IPS-18a (cell line): ENCODE results near the gene PAPSS1.

Source experiments
- H3K27ac ChIP-seq: one replicate; pipeline ENCODE4 v1.5.1; 2013; ENCODE audit warnings: low read length
- H3K27me3 ChIP-seq: one replicate; pipeline ENCODE4 v1.6.1; 2013; ENCODE audit warnings: mild to moderate bottlenecking, low read length; ENCODE audit not compliant: control insufficient read depth, insufficient read depth
- H3K36me3 ChIP-seq: one replicate; pipeline ENCODE4 v1.6.1; 2013; ENCODE audit warnings: low read depth, low read length; ENCODE audit not compliant: control insufficient read depth
- H3K4me1 ChIP-seq: one replicate; pipeline ENCODE4 v1.6.1; 2013; ENCODE audit warnings: low read depth, low read length; ENCODE audit not compliant: control insufficient read depth
- H3K4me3 ChIP-seq: one replicate; pipeline ENCODE4 v1.5.1; 2013; ENCODE audit warnings: low read length
- H3K9ac ChIP-seq: one replicate; pipeline ENCODE4 v1.6.1; 2013; ENCODE audit warnings: mild to moderate bottlenecking, low read length, moderate library complexity
- H3K9me3 ChIP-seq: one replicate; pipeline ENCODE4 v1.6.1; 2013; ENCODE audit warnings: low read depth, low read length; ENCODE audit not compliant: control insufficient read depth

The PAPSS1 gene

DNA sequence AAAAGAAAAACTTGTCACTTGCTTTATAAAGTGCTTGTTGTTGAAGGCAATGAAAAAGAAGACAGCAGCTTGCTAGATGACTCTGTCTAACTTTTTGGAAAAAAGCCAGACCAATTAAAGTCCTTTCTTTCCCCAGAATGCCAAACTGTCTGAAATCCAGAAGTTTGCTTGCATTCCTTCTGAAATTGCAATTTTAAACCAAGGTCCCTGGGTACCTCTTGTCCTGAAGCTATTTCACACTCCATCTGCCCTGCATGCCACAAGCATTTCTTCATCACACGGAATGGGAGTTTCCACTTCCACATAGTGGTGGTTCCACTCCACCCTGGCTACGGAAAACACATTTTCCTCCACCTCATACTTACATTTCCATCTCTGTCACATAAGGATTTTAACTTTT is 101.0 kb downstream of the PAPSS1 start:
- Histone ChIP-seq H3K9ac (no peak overlapping the region), H3K36me3 (no peaks in the 10 kb centered on the region), H3K4me3 (no peak overlapping the region), H3K27ac (no peak overlapping the region), H3K27me3 (no peaks in the 10 kb centered on the region), H3K9me3 (no peaks in the 10 kb centered on the region), H3K4me1 (no peaks in the 10 kb centered on the region)

DNA sequence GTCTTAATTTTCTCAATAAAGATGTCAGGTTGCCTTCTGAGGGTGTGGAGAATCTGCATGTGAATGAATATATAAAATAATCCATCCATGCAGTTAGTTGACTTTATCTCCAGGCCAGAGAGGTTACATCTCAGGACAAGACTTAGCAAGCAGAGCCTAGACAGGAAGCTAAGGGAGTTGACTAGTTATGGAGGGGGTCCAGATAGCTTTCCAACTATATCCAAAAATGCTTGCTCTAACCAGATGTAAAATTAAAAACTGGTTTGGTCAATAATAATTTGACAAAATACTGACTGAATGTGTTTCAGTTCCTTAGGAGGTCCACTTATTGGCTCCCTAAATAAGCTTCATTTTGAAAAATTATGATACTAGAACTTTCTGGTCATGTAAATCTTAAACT is 101.4 kb downstream of the PAPSS1 start:
- Histone ChIP-seq H3K4me3 (no peak overlapping the region), H3K36me3 (no peaks in the 10 kb centered on the region), H3K27ac (no peak overlapping the region), H3K9ac (no peak overlapping the region), H3K27me3 (no peaks in the 10 kb centered on the region), H3K9me3 (no peaks in the 10 kb centered on the region), H3K4me1 (no peaks in the 10 kb centered on the region)

DNA sequence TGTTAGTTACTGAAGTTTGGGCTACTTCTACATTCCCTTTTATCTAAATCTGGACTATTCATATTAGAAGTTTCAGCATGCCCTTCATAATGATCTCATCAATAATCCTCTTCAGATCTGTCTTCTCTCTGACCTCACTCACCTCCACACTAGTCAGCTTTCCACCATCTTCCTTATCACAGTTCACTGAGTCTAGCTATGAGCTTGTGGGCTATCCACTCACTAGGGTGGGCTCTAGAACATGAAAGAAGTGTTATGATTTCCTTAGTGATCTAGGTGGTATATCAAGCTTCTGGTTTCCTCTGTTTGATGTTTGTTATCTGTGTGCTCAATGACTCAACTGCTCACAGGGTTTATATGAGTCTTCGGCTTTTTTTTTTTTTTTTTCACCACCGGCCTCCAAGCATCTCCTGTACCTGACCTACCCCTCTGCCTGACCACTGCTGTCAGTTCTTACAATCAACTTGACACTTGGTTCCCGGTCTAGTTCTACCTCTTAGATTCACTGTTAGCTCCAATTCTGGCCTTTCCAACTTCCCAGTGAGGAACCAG is 103.1 kb downstream of the PAPSS1 start:
- Histone ChIP-seq H3K36me3 (no peaks in the 10 kb centered on the region), H3K9ac (no peak overlapping the region)

DNA sequence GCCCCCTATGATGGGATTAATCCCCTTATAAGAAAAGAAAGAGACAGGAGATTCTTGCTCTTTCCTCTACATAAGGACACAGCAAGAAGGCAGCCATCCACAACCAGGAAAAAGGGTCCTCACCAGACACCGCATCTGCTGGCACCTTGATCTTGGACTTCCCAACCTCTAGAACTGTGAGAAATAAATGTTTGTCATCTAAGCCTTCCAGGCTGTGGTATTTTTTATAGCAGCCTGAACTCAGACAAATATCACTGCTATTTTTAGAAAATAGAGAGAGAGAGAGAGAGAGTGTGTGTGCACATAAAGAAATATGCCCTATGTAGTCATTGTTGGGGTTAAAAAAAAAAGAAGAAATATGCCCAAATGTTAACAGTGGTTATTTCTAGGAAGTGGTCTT is 104.2 kb downstream of the PAPSS1 start:
- Histone ChIP-seq H3K9me3 (no peaks in the 10 kb centered on the region), H3K27me3 (no peaks in the 10 kb centered on the region), H3K27ac (no peak overlapping the region), H3K36me3 (no peaks in the 10 kb centered on the region), H3K4me1 (no peaks in the 10 kb centered on the region), H3K9ac (no peak overlapping the region), H3K4me3 (no peak overlapping the region)

More for the DNA sequence above, 103.1 kb downstream of the PAPSS1 start:
- H3K9me3 ChIP-seq = no peaks in the 10 kb centered on the region
- H3K4me3 ChIP-seq = no peak overlapping the region
- no peaks in the 10 kb centered on the region for H3K4me1 ChIP-seq
- H3K27ac ChIP-seq = no peak overlapping the region
- no peaks in the 10 kb centered on the region for H3K27me3 ChIP-seq

DNA sequence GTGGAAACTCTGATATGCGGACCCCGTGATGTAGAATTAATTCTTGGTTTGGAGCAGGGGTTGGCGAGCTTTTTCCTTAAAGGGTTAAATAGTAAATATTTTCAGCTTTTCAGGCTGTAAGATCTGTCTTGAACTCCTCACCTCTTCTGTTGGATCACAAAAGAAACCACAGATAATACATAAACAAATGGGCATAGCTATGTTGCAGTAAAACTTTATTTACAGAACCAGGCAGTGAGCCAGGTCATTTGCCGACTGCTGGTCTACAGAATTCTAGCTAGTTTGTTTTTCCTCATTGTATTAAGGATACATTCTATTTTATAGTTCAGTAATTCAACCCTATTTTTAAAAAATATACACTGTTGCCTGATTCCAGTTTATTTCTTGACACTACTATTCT is 116.6 kb downstream of the PAPSS1 start:
- H3K36me3 ChIP-seq = no peaks in the 10 kb centered on the region
- H3K4me1 ChIP-seq = no peaks in the 10 kb centered on the region
- H3K27ac ChIP-seq = no peak overlapping the region
- no peak overlapping the region for H3K4me3 ChIP-seq
- H3K27me3 ChIP-seq = no peaks in the 10 kb centered on the region
- H3K9ac ChIP-seq = no peak overlapping the region
- H3K9me3 ChIP-seq = no peaks in the 10 kb centered on the region

DNA sequence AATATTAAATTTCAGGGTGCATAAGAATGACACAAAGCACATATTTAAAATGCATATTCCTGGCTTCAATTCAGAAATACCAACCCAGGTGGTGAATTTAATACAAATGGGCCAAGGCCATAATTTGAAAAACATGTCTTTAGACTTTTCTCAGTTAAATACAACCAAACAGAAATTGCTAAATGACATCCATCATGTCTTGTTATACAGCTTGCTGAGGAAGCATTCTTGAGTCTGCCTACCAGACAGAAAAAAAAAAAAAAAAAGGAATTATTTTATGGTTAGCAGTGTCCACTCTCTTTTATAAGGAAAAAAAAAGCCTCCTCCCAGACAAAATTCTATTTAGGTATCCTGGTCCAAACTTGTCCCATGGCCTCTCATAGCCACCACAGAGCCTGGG is 119.1 kb downstream of the PAPSS1 start:
- H3K4me1 ChIP-seq = no peaks in the 10 kb centered on the region
- no peak overlapping the region for H3K9ac ChIP-seq
- no peak overlapping the region for H3K27ac ChIP-seq
- H3K4me3 ChIP-seq = no peak overlapping the region
- no peaks in the 10 kb centered on the region for H3K9me3 ChIP-seq
- H3K27me3 ChIP-seq = no peaks in the 10 kb centered on the region
- no peaks in the 10 kb centered on the region for H3K36me3 ChIP-seq

DNA sequence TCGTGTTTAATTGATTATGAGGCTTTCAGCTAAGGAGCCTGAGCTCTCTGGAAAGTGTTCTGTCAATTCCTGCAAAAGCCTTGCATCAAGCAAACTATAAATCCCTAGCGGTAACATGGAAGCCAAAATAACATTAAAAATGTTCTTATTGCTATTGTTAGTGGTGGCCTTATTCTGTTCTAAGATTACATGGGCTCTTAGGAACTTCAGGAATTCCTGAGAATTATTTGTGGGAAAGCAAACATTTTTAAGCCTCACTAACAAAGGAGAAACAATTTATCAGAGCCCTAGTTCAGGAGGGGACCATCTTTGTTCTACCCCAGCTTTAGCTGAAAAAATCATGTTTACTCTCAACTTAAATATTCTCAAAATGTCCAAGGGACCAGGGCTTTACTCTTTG is 119.6 kb downstream of the PAPSS1 start:
- no peak overlapping the region for H3K9ac ChIP-seq
- H3K4me3 ChIP-seq = no peak overlapping the region
- no peaks in the 10 kb centered on the region for H3K27me3 ChIP-seq
- no peaks in the 10 kb centered on the region for H3K9me3 ChIP-seq
- no peak overlapping the region for H3K27ac ChIP-seq
- no peaks in the 10 kb centered on the region for H3K4me1 ChIP-seq
- no peaks in the 10 kb centered on the region for H3K36me3 ChIP-seq

DNA sequence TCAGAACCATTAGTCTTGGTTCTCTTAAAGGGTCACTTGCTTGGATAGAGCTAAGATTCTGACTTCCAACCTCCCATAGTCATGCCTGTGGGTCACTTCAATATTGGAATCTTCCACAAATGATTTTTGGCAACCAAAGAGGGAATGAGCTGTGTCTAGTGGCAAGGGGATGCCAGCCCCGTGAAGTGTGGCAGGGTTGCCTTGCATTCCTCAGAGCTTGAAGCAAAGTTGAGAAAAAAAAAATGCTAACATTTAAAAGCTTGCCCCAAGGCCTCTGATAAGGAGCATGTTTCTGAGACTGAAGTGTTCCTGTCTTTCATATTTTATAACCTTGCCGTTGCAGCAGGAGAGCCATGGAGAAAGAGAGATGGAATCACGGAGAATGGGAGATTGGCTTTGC is 120.2 kb downstream of the PAPSS1 start:
- H3K4me1 ChIP-seq = no peaks in the 10 kb centered on the region
- H3K4me3 ChIP-seq = no peak overlapping the region
- H3K27me3 ChIP-seq = no peaks in the 10 kb centered on the region
- no peaks in the 10 kb centered on the region for H3K36me3 ChIP-seq
- no peak overlapping the region for H3K9ac ChIP-seq
- H3K9me3 ChIP-seq = no peaks in the 10 kb centered on the region
- no peak overlapping the region for H3K27ac ChIP-seq

DNA sequence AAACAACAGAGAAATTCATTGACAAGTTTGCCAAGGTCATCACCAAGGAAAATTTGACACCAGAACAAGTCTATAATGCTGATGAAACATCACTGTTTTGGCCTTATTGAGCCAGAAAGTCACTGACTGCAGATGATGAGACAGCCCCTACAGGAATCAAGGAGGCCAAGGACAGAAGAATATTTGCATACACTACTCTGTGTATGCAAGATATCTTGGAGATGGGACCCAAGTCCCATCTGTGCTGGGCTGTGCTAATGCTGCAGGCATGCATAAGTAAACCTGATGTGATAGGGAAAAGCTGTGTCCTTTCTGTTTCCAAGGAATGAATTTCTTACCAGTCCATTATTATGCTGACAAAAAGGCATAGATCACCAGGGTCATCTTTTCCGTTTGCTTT is 126.8 kb downstream of the PAPSS1 start:
- Histone ChIP-seq H3K4me3 (no peak overlapping the region), H3K27me3 (no peaks in the 10 kb centered on the region)

DNA sequence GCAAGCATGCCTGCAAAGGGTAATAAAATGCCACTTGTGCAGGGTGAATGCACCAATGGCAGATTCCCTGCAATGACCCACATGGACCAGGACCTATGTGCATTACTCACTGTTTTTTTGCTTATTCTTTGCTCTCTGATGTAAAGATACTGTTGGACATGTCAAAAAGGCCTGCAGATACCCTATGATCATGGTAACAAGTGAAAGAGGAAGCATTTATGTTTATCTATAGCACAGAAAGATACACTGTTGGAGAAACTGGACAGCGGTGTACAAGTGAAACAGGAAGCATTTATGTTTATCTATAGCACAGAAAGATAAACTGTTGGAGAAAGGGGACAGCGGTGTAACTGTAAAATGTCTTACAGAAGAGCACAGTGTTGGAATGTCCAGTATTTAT is 127.5 kb downstream of the PAPSS1 start:
- Histone ChIP-seq H3K4me1 (no peaks in the 10 kb centered on the region), H3K27me3 (no peaks in the 10 kb centered on the region), H3K27ac (no peak overlapping the region), H3K9me3 (peaks cover 13% of the 10 kb centered on the region), H3K4me3 (no peak overlapping the region), H3K36me3 (no peaks in the 10 kb centered on the region), H3K9ac (no peak overlapping the region)

More for the DNA sequence above, 126.8 kb downstream of the PAPSS1 start:
- peaks cover 13% of the 10 kb centered on the region for H3K9me3 ChIP-seq
- no peak overlapping the region for H3K27ac ChIP-seq
- no peaks in the 10 kb centered on the region for H3K4me1 ChIP-seq
- no peak overlapping the region for H3K9ac ChIP-seq
- H3K36me3 ChIP-seq = no peaks in the 10 kb centered on the region

DNA sequence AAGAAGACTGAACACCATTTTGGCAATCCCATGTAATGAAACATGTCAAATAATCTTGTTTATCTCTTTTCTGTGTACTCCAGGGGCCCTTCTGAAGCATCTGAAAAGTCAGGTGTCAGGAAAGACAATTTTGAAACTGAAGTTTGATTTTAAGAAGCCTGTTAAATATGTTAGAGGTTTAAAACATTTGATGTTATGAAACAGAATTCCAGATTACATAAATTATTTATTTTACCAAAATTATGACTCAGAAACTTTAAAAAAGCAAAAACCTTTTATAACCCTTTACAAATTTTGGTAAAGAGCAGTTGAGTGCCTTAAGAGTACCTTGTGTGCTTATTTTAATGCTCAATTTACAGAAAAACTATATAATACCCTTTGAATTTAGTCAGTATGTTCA is 130.8 kb downstream of the PAPSS1 start:
- no peaks in the 10 kb centered on the region for H3K4me1 ChIP-seq
- no peak overlapping the region for H3K27ac ChIP-seq
- peaks cover 13% of the 10 kb centered on the region for H3K9me3 ChIP-seq
- no peak overlapping the region for H3K4me3 ChIP-seq
- H3K27me3 ChIP-seq = no peaks in the 10 kb centered on the region
- H3K9ac ChIP-seq = no peak overlapping the region
- H3K36me3 ChIP-seq = no peaks in the 10 kb centered on the region

DNA sequence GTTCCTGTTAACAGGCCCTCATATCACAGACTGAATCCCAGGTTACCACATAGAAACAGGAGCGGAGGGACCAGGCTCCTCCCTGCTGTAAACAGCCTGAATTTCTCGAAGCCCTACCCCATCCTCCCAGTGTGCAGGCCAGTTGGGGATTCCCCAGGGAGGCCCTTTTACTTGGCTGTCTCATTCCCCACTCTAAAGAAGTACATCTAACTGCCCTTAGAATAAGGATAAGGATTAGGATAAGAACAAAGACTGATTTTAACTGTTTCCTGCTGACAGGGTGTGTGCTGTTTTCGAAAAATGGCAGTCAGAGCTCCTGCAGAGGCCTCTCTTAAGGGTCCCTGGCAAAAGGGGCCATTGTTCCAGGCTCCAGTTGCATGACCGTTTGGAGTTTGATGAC is 133.7 kb downstream of the PAPSS1 start:
- Histone ChIP-seq H3K27me3 (no peaks in the 10 kb centered on the region), H3K36me3 (no peaks in the 10 kb centered on the region), H3K9ac (no peak overlapping the region), H3K9me3 (peaks cover 13% of the 10 kb centered on the region), H3K4me3 (no peak overlapping the region), H3K4me1 (no peaks in the 10 kb centered on the region), H3K27ac (no peak overlapping the region)
